Hepatocyte (in vitro differentiated cells): ENCODE results near the gene PHF14. TPM values are rescaled to one million over a fixed set of nuclear protein-coding genes. Genes with fewer than 3 reads are reported as not detected.

Experiments
- DNase-seq: peaks from one replicate; pipeline ENCODE4 v3.0.0-alpha.2; 2016; ENCODE audit warnings: low spot score
- H2AFZ ChIP-seq: fragments of 200-600 bp; sonication (generic); 2 replicates; pipeline ENCODE4 v1.6.0; 2016; ENCODE audit warnings: antibody characterized with exemption, mild to moderate bottlenecking
- H3K27ac ChIP-seq: fragments of 200-600 bp; sonication (generic); 2 replicates; pipeline ENCODE4 v1.5.1; 2016; ENCODE audit warnings: mild to moderate bottlenecking
- H3K27me3 ChIP-seq: fragments of 200-600 bp; sonication (generic); 2 replicates; pipeline ENCODE4 v1.6.1; 2016
- H3K36me3 ChIP-seq: fragments of 200-600 bp; sonication (generic); replicated peaks from 2 replicates; pipeline ENCODE4 v1.5.1; 2016; ENCODE audit warnings: low read depth; ENCODE audit not compliant: insufficient read depth
- H3K4me1 ChIP-seq: fragments of 200-600 bp; sonication (generic); 2 replicates; pipeline ENCODE4 v1.5.1; 2016; ENCODE audit warnings: mild to moderate bottlenecking, moderate library complexity; ENCODE audit not compliant: insufficient read depth
- H3K4me2 ChIP-seq: fragments of 200-600 bp; sonication (generic); 2 replicates; pipeline ENCODE4 v1.6.0; 2016
- H3K4me3 ChIP-seq: fragments of 200-600 bp; sonication (generic); 2 replicates; pipeline ENCODE4 v1.5.1; 2016; ENCODE audit warnings: mild to moderate bottlenecking
- H3K79me2 ChIP-seq: fragments of 200-600 bp; sonication (generic); 2 replicates; pipeline ENCODE4 v1.6.0; 2017; ENCODE audit warnings: mild to moderate bottlenecking
- H3K9me2 ChIP-seq: fragments of 200-600 bp; sonication (generic); replicated peaks from 2 replicates; pipeline ENCODE4 v1.6.0; 2017; ENCODE audit warnings: mild to moderate bottlenecking; ENCODE audit not compliant: insufficient read depth
- H3K9me3 ChIP-seq: fragments of 200-600 bp; sonication (generic); 2 replicates; pipeline ENCODE4 v1.5.1; 2016; ENCODE audit warnings: low read depth, mild to moderate bottlenecking
- H4K20me1 ChIP-seq: fragments of 200-600 bp; sonication (generic); 2 replicates; pipeline ENCODE4 v1.6.0; 2016; ENCODE audit warnings: mild to moderate bottlenecking; ENCODE audit not compliant: insufficient read depth, poor library complexity, severe bottlenecking
- CTCF ChIP-seq: fragments of 200-600 bp; sonication (generic); IDR thresholded peaks from 2 replicates; pipeline ENCODE4 v1.5.1; 2016; ENCODE audit warnings: antibody characterized with exemption, mild to moderate bottlenecking; ENCODE audit not compliant: poor library complexity
- EZH2 ChIP-seq: fragments of 200-600 bp; sonication (generic); IDR thresholded peaks from 2 replicates; pipeline ENCODE4 v1.6.1; 2016; ENCODE audit warnings: antibody characterized with exemption, mild to moderate bottlenecking, borderline replicate concordance
- EZH2phosphoT487 ChIP-seq: fragments of 200-600 bp; sonication (generic); IDR thresholded peaks from one replicate; pipeline ENCODE4 v1.6.1; 2018; ENCODE audit warnings: antibody characterized with exemption, mild to moderate bottlenecking, low read depth, moderate library complexity; ENCODE audit not compliant: unreplicated experiment, severe bottlenecking
- WGBS: methylation state at CpG from one replicate; pipeline ENCODE4 v1.1.6; 2016; ENCODE audit warnings: low lambda C conversion rate; ENCODE audit errors: missing lambda C conversion rate; 5-methylcytosine and 5-hydroxymethylcytosine counted together
- polyA plus RNA-seq: library from polyadenylated mRNA; unstranded; fragments of >200 nt; fragmentation: Nextera tagmentation; extraction: Ambion mirVana; gene quantifications from 2 replicates; pipeline ENCODE4 v1.2.1, GENCODE V29; 2016
- total RNA-seq: library from RNA; depleted of rRNA; stranded (reverse); fragments of >200 nt; gene quantifications from 2 replicates; pipeline ENCODE4 v1.2.3, GENCODE V29; 2014

Gene PHF14
- total and polyA plus RNA-seq, 2 experiments from 2014 or later = 31.5 to 49.1 TPM

GRCh38 chr7:11196143-11196542 lies 222.5 kb downstream of the PHF14 start:
- Histone ChIP-seq H3K36me3 (no peaks in the 10 kb centered on the region), H3K4me1 (peaks cover 24% of the 10 kb centered on the region), H3K4me3 (no peak overlapping the region), H3K79me2 (no peaks in the 10 kb centered on the region), H3K27ac (no peak overlapping the region), H3K9me3 (no peaks in the 10 kb centered on the region), H2AFZ (no peak overlapping the region), H3K9me2 (no peaks in the 10 kb centered on the region), H3K27me3 (no peaks in the 10 kb centered on the region), H4K20me1 (no peaks in the 10 kb centered on the region), H3K4me2 (no peak overlapping the region)
- no peak for DNase-seq
- no peak for TF ChIP-seq EZH2
- no peak for TF ChIP-seq EZH2phosphoT487
- no peak for TF ChIP-seq CTCF
- WGBS = 81% methylated on average over 3 of the region's 3 CpGs

GRCh38 chr7:11203224-11203623 lies 229.6 kb downstream of the PHF14 start:
- Histone ChIP-seq H3K36me3 (no peaks in the 10 kb centered on the region), H3K4me2 (no peak overlapping the region), H3K27me3 (no peaks in the 10 kb centered on the region), H2AFZ (no peak overlapping the region), H3K27ac (no peak overlapping the region), H3K9me2 (no peaks in the 10 kb centered on the region), H3K4me3 (no peak overlapping the region), H3K79me2 (no peaks in the 10 kb centered on the region), H3K9me3 (no peaks in the 10 kb centered on the region), H3K4me1 (peaks cover 4% of the 10 kb centered on the region), H4K20me1 (no peaks in the 10 kb centered on the region)
- WGBS = 53% methylated on average over 1 of the region's 1 CpG
- no peak for TF ChIP-seq EZH2phosphoT487
- no peak for TF ChIP-seq EZH2
- no peak for TF ChIP-seq CTCF
- no peak for DNase-seq

- Histone ChIP-seq H3K36me3 (no peaks in the 10 kb centered on the region), H4K20me1 (no peaks in the 10 kb centered on the region), H3K4me3 (no peak overlapping the region), H3K4me2 (no peak overlapping the region), H3K27ac (no peak overlapping the region), H3K9me2 (no peaks in the 10 kb centered on the region), H2AFZ (no peak overlapping the region), H3K79me2 (no peaks in the 10 kb centered on the region), H3K4me1 (peaks cover 4% of the 10 kb centered on the region), H3K27me3 (no peaks in the 10 kb centered on the region), H3K9me3 (no peaks in the 10 kb centered on the region)
- TF ChIP-seq EZH2 (no peak), EZH2phosphoT487 (no peak)
- 86% methylated on average over 3 of the region's 3 CpGs for WGBS
- no peak for DNase-seq
These were observed 230.0 kb downstream of the PHF14 start for GRCh38 chr7:11203683-11204082.

GRCh38 chr7:11206177-11206899 lies 232.7 kb downstream of the PHF14 start:
- Histone ChIP-seq H3K9me2 (no peaks in the 10 kb centered on the region), H3K79me2 (no peaks in the 10 kb centered on the region), H3K4me2 (no peak overlapping the region), H3K4me3 (no peak overlapping the region), H3K36me3 (no peaks in the 10 kb centered on the region), H3K27ac (no peak overlapping the region), H3K27me3 (no peaks in the 10 kb centered on the region), H3K4me1 (peaks cover 4% of the 10 kb centered on the region), H4K20me1 (no peaks in the 10 kb centered on the region), H2AFZ (no peak overlapping the region), H3K9me3 (no peaks in the 10 kb centered on the region)
- TF ChIP-seq CTCF (no peak), EZH2phosphoT487 (no peak), EZH2 (no peak)
- DNase-seq = no peak
- WGBS = 37% methylated on average over 4 of the region's 4 CpGs
